Cerebellar nuclear complex (tissue), 1 donor: ENCODE measurements around the gene SYNCRIP.
"Not testable (repeated sequence)": the region's sequence is repeated elsewhere in the genome, so short reads cannot be mapped to it uniquely, and the experiment has no call there.

Experiments used
- DNase-seq, 2 experiments: peaks; one replicate each; lab custom pipeline; 2025; lab: John Stamatoyannopoulos, UW

The SYNCRIP gene

DNA sequence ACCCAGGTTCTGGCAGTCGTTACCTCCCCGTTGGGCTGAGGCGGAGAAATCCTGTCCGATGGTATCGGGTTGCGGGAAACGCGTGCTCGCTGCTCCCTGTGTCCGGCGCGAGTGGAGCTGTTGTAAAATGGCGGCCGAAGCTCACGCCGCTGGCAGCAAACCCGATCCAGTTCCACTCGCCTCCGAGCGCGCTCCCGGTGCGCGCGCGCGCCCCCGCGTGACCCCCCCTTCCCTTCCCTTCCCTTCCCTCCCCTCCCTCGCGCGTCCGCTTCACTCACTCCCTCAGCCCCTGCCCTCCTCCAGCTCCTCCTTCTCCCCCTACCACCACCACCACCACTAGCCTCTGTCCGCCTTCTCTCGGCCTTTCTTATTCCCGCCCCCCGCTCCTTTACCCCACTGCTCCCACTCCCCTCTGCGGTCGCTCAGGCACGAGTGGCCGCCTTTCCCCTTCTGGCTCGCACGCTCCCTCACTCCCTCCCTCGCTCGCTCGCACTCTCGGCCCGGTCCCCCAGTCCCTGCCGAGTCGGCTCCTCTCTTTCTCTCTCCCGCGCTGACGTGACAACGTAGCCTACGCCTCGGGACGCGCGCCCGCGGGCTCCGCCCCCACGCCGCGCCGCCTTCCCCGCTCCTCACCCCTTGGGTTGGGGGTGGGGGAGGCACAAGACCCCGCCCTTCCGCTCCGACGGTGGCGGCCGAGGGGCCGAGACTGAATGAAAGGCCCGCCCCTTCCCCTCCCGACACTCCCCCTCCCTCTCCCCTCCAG, at the start of gene SYNCRIP:
Gene SYNCRIP (minus strand): TSS at position 113 of the 763 bp plus-strand sequence. CDS start 1,447 bp downstream, outside the sequence.
- peak; percentile 96 to 98 for DNase-seq

DNA sequence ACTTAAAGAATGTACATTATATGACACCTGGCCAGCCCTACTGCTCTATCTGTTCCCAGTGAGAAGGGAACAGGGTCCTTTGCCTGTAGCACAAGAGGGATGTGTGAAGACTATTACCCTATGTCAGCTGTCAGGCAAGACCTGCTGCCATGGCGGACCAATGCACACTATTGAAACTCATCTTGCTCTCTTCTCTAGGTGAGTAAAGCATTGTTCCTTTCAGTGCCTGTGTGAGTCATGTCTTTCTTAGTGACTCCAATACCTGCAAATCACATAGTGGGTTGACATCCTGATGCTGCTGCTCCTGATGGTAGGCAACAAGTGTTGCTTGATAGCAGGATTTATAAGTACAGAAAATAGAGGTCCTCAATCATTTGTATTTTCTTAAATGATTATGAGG, 48.8 kb upstream of the SYNCRIP start:
- DNase-seq = no peak

DNA sequence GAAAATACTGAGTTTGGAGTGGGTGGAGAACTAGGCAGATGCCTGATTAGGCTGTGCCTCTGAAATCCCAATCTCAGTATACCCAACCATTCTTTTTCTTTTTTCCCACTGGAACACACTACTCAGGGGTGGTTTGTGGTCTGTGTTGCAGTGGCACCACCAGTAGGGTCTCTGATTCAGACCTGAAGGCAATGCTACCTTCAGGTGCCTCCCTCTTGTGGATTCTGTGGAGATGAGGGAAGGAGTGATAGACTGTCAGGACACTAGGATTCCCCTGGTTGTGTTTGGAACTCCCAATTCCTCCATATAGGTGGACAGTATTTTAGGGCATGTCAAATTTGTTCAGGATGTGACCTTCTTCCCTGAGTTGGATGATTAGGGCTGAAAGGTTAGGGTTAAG, 47.4 kb upstream of the SYNCRIP start:
- no peak for DNase-seq

DNA sequence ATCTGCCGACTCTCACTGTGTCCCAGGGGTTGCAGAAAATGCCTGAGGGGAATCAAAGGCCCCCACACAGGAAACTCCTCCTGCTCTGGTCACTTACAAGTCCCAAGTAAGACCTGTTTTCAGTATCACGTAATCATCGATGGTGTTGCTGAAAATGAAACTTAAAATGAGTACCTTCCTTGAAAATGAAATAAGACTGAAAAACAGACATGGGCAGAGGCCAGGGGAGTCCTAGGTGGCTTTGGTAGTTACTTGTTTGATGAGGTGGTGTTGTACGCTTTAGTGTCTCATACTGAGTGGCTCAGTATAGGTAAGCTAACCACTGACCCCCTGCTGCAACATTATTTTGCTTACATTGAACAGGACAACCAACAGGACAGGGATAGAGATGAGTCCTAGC, 43.0 kb upstream of the SYNCRIP start:
- no peak for DNase-seq

DNA sequence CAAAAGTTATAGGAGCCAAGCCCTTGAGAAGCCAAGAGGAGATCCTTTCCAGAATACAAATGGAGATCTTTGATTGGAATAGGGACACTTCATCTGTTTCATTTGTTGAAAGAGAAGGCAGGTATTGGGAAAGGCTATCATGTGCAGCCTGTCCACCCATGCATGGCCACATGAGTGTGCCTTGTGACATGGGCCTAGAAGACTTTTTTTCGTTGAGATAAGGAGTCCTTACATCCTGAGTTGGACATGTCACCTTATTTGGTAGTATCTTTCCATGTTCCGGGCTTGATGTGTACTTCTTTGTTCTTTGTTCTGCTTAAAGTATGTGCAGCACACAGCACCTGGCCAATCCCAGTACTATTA, 42.1 kb upstream of the SYNCRIP start:
- DNase-seq = no peak

DNA sequence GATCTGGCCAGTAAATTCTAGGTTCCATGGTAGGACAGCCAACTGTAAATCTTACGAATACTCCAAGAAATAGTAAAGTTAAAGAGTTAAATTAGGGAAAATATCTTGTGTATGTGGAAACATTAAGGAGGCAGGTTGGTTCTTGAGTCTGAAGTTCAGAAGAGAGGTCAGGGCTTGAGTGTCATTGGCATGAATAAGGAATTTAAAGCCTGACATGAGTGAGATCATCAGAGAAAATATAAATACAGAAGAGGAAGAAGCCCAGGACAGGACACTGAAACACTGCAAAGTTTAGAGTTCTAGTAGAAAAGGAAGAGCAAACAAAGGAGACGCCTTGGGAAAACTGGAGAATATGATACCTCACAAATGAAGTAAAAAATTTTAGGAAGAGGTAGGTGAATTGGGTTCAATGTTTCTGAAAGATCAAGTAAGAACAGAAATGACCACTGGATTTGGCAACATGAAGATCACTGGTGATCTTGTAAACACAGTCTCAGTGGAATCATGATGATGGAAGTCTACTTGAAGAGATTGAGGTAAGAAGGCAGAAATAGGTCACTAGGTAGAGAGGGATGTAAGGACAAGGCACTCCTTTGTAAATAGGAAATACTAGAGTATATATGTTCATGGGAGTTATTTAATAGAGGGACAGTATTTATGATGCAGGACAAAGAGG, 41.6 kb upstream of the SYNCRIP start:
- DNase-seq = no peak

DNA sequence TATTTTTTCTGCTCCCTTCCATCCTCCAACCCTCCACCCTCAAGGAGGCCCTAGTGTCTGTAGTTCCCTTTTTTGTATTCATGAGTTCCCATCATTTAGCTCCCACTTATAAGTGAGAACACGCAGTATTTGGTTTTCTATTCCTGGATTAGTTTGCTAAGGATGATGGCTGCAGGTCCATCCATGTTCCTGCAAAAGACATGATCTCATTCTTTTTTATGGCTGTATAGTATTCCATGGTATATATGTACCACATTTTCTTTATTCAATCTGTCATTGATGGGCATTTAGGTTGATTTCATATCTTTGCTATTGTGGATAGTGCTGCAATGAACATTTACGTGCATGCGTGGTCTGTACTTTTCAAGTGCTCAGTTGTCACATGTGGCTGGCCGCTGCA, 39.2 kb upstream of the SYNCRIP start:
- DNase-seq = not testable (repeated sequence)

DNA sequence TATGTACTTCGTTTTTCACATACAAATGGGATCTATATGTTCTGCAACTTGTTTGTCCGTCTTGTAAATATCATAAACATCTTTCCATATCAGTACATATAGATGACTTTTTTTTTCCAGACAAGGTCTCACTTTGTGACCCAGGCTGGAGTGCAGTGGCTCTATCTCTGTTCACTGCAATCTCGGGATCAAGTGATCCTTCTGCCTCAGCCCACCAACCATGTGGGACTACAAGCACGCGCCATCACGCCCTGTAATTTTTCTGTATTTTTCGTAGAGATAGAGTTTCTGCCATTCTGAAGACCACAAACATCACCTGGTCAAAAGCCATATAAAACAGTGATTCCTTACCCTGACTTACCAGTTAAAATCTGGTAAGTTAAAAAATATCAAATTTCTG, 37.7 kb upstream of the SYNCRIP start:
- DNase-seq = no peak

DNA sequence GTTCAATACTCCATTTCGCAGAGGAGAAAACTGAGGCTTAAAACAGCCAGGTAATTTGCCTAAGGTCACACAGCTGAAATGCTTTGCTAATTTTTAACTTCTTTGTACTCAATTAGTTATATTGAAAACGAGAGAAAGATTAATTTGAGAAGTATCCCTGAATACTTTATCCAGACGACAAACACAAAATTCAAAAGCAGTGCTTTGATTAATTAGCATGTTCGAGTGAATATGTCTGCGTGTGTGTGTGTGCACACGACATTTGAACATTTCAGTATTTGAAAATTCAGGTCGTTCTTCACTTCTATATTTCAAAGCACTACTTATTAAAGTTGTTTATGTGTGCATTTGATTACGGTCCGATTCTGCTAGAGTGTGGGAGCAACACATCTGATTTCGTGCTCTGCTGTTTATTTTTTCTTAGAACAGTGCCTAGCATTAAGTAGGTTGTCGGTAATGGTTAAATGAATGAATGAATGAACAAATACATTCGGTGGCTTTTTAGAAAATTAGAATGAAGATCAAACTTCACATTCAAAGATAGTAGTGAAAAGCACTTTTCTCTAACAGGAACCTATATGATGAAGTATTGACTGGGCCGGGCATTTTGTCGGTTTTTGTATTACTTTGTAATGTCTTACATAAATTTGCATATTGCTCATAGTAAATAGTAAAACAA, 36.9 kb upstream of the SYNCRIP start:
- DNase-seq = no peak

DNA sequence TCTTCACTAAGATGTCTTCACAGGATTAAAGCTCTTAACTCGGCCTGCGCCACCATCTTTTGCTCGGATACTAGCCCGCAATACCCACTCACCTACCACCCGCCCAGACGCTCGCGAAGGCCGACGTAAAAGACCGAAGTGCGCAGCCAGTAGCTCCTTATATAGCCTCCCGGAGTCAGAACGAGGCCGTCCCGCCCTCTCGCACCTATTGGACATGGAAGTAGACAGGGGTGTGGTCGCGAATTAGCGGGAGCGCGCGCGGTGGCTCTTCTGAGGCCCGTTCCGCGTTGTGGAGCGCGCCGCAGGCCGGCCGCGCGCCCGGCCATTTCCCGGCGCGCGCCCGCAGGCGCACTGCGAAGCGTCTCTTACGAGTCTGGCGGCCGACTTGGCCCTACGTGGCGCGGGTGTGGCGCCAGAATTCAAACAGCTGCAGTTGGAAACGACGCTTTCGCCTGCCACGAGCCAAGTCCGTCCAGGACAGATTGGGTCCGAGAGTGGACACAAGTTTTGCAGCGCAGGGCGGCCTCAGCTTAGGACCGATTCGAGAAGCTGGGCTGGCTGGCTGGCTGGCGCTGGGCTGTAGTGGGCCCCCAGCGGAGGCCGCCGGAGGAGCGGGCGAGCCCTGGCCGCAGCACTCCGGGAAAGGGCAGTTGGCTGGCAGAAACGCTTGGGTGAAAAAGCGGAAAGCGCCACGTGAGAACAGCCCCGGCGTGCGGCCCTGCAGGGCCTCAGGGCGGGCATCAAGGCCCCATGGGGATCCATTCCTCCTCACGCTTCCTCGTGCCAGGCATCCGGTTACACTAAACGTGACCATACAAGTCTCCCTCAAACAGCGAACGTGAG, 36.1 kb upstream of the SYNCRIP start:
- DNase-seq = peak; percentile 91 to 93

DNA sequence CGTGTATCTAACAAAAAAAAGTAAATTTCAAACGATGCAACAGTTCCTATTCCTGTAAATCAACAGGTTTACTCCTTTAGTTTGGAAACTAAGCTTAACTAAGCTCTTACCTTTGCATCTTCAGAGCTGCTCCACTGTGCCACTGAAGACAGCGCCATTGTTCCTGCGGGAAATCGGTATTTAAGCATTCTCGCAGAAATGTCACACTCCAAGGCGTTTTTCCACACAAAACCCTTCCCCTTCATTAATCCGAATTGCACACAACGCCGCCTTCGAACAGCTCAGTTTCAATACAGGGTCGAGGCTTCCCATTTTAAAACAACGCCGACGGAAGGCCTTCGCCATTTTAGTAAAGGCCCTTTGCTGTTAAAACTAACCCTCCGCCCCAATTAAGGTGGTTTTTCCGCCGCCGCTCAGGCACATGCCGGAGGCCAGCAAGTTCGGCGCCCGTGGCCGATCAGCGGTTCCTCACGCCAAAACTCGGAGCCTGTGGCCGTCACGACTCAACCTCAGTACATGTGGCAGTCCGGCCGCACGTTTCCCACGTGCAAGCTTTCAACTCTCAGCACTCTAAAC, 35.4 kb upstream of the SYNCRIP start:
- DNase-seq = peak in 1 of 2 experiments; percentile 55

DNA sequence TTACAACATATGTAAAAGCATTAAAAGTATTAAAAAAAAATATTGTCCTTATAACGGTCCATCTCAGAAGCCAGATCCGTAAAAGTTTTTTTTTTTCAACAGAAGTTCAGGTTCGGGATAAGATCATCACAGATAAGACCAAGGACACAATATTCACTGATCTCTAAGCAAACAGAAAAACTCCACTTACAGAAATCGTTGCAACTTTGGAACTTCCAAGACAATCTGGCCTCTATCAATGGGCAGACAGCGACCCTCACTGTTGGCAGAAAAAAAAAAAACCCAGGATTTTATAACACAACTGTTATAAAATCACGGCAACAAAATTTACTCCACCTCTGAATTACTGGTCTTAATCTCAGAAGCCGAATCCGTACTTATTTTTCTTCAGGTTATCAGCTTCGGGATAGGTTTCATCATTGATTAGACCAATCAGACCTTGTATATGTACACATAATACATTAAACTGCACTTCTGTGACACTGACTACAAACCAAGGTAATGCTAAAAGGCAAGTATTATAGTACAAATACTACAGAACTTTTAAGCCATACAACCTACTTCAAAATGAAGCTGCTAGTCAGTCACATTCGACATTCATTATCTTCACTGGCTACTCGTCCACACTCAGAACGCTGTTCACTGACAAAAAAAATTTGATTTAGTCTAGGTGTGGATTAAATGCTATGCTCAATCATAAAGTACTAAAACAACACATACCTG, 34.7 kb upstream of the SYNCRIP start:
- DNase-seq = no peak

DNA sequence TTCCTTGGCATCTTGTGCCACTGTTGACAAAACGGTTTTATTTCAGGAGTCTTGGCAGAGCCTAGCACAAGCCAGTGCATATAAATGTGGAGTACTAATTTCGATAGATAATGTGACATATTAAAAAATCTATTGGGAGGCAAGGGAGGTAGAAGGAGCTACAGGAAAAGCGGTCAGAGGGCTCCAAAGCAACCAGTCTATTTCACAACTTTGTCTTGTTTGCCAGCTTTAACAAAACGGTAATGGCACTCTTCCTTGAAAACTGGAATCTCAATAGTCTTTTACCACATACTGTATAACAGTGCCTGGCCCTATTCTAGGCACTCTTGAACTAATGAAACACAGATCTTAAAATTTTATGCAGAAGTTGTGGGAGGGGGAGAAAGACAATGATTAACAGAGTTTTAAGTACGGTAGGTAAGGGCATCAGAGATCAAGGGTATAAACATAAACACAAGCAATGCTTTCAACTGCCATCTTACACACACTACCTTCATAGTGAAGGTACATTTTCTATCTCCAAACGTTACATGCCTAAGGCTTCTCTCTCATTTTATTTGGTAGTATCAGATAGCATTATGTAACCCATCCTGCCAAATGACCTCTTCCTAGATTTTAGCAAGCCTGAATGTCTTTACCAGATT, 33.5 kb upstream of the SYNCRIP start:
- DNase-seq = no peak

DNA sequence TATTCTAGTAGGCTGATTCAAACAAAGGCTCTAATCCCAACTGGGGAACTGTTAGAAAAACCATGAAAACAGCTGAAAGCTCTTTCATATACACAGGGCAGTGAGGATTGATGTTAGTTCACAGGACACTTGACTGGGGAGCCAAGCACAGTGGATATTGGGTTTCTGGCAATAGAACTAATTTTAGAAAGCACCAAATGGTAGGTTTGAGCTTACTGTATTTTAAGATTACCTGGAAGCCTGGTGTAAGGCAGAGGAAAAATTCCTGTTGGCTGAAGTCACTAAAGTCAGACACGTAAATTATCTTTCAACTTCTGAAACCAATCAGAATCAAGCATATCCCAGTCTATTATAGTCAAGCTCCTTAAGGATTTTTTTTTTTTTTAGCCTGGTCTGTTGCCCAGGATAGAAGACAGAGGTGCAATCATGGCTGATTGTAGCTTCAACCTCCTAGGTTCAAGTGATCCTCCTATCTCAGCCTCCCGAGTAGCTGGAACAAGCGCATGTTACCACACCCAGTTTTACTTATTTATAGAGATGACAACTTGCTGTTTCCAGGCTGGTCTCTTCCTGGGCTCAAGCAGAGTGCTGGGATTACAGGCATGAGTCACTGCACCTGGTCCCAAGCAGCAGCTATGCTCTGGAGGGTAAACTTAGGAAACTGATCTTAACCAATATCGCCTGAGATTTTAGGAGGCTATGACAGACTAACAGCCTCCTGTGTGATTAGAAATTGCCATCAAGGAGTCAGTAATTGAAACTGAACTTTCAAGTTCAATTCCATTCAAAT, 32.5 kb upstream of the SYNCRIP start:
- no peak for DNase-seq

DNA sequence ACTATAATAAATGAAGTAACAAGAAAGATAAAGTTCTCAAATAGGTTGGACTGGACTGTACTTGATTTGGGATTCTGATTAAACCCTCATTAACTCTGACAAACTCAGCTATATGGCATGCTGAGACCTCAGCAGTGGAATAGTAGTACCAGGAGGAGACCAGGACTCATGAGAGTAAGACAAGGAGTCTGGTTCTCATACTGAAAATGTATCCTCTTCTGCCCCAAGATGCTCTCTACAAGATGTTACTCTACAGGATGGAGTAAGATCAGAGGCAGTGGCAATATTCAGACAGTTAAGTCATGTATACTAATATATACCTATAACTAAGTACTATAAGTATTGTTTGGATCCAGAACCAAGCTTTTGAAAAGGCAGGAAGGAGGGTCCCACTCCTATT, 31.9 kb upstream of the SYNCRIP start:
- DNase-seq = no peak

DNA sequence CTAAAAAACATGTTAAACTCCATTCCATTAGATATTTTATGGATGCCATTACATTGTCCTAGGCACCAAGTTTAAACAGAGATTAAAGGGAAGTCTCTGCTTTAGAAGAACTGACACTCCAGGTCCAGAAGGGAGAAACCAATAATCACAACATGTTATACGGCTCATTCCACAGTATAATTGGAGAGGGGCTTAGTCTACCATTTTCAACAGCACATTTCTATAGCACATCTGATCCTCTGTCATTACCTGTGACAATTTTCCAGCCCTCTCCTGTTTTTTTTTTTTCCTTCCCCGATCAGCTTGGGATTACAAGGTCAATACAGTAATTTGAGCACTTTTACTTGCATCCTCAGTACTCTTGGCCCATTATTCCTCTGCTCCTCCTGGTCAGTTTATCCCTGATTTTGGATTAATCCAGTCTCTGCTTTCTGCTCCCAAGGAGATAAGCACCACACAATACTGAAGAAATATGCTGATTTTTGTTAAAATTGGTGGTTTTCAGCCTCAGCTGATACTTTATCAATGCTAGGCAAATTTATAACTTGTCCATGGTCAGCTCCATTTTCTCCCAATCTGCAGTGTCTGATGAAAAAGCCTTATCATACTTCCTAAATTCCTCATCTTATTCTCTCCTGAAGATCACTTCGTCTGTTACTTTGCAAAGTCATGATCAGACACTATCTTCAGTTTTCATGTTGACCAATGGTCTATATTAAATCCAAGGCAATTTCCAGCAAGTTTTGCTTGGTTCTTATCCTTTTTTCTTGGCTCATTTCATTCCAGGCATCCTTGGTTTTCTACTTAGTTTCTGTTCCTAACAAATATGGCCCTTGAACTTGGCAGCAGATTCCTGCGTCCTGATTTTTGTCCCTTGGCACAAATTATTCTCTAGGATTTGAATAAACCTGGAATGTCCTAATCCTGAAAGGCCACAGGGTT, 30.8 kb upstream of the SYNCRIP start:
- no peak for DNase-seq

DNA sequence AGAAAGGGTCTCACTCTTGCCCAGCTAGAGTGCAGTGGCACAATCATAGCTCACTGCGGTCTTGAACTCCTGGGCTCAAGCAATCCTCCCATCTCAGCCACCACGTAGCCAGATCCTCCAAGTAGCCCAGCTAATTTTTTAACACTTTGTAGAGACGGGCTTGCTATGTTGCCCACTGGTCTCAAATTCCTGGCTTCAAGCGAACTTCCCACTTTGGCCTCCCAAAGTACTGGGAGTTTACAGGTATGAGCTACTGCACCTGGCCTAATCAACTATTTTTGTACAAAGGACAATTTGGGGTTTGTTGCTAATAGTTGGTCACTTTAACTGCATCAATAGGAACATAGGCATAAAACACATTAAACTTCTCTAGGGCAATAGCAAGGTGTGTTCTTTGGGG, 29.9 kb upstream of the SYNCRIP start:
- no peak for DNase-seq

DNA sequence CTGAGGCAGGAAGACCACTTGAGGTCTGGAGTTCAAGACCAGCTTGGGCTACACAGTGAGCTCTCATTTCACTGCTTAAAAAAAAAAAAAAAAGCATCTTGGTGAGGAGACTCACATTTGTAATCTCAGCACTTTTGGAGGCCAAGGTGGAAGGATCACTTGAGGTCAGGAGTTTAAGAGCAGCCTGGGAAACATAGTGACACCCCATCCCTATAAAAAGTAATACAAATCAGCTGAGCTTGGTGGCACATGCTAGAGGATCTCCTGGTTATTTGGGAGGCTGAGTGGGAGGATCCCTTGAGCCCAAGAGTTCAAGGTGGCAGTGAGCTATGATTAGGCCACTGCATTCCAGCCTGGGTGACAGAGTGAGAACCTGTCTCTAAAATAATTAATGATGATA, 29.4 kb upstream of the SYNCRIP start:
- DNase-seq = no peak

DNA sequence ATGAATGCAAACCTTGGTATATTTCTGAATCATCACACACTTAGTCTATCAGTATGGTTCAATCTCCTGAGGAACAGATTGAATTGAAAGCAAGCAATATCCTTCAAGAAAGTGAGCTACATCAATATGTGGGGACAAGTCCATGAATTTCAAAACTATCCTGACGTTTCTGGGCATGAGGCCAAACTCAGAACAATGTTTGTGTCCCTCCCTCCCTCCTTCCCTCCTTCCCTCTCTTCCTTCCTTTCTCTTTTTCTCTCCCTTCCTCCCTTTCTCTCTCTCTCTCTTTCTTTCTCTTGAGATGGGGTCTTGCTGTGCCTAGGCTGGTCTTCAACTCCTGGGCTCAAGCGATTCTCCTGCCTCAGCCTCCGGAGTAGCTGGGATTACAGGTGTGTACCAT, 27.9 kb upstream of the SYNCRIP start:
- no peak for DNase-seq
